H1 (cell line): ENCODE measurements around the gene TESMIN. TPM values are rescaled to one million over a fixed set of nuclear protein-coding genes. Genes with fewer than 3 reads are reported as not detected.

Experiments
- CTCF ChIA-PET: fragments of 300-600 bp; sonication (Branson Sonifier 250); formaldehyde crosslinking; loops from one replicate; lab custom pipeline; 2021; ENCODE audit not compliant: partially characterized antibody; lab: Charles Lee
- POLR2A ChIA-PET: fragments of 300-600 bp; sonication (Branson Sonifier 250); formaldehyde crosslinking; loops from one replicate; lab custom pipeline; 2021; ENCODE audit warnings: inconsistent platforms; ENCODE audit not compliant: partially characterized antibody; lab: Charles Lee
- DNase-seq, 2 experiments: peaks; one replicate each; pipeline versions ENCODE4 v3.0.0 to v3.0.0-alpha.2; 2010 to 2022; ENCODE audit warnings: low spot score in 2 of 2, low read depth in 1 of 2, mixed read lengths in 1 of 2
- FAIRE-seq: peaks from 2 replicates; lab custom pipeline; 2011; peaks lifted over from hg19 to GRCh38; lab: Jason Lieb, UNC
- H2AFZ ChIP-seq: 2 replicates; pipeline ENCODE4 v1.8.1; 2012; ENCODE audit warnings: low read length, inconsistent platforms
- H2AK5ac ChIP-seq: 2 replicates; pipeline ENCODE4 v1.6.1; 2013; ENCODE audit warnings: low read depth, low read length
- H2BK120ac ChIP-seq: replicated peaks from 2 replicates; pipeline ENCODE3; 2013; ENCODE audit warnings: low read depth, low read length, inconsistent platforms
- H2BK12ac ChIP-seq: 2 replicates; pipeline ENCODE4 v1.6.1; 2013; ENCODE audit warnings: low read depth, low read length
- H2BK15ac ChIP-seq: 2 replicates; pipeline ENCODE4 v1.6.1; 2013; ENCODE audit warnings: low read length
- H2BK20ac ChIP-seq: 2 replicates; pipeline ENCODE4 v1.6.1; 2013; ENCODE audit warnings: low read length
- H2BK5ac ChIP-seq: 2 replicates; pipeline ENCODE4 v1.6.1; 2013; ENCODE audit warnings: low read depth, low read length
- H3K14ac ChIP-seq: 2 replicates; pipeline ENCODE4 v1.6.1; 2013; ENCODE audit warnings: inconsistent platforms; ENCODE audit not compliant: insufficient read length
- H3K18ac ChIP-seq: 2 replicates; pipeline ENCODE4 v1.6.1; 2013; ENCODE audit warnings: low read length; ENCODE audit errors: extremely low read depth
- H3K23ac ChIP-seq: 2 replicates; pipeline ENCODE4 v1.6.1; 2013; ENCODE audit warnings: inconsistent platforms; ENCODE audit not compliant: insufficient read length
- H3K23me2 ChIP-seq: 2 replicates; pipeline ENCODE4 v1.6.1; 2013; ENCODE audit warnings: low read depth, low read length
- H3K27ac ChIP-seq: 2 replicates; pipeline ENCODE4 v1.6.1; 2011; ENCODE audit warnings: low read depth, low read length, inconsistent platforms
- H3K27me3 ChIP-seq, 4 experiments: replicated peaks in 1 of 4; 1 replicate in 1 of 4; 2 replicates in 3 of 4; pipeline versions ENCODE4 v1.6.1 to v1.8.1; 2011 to 2013; ENCODE audit warnings: low read length in 3 of 4, mild to moderate bottlenecking in 3 of 4, inconsistent platforms in 2 of 4, mixed read lengths in 2 of 4, moderate library complexity in 1 of 4; ENCODE audit not compliant: control insufficient read depth in 3 of 4, insufficient read depth in 3 of 4; ENCODE audit errors: extremely low read depth in 1 of 4
- H3K36me3 ChIP-seq, 4 experiments: 2 replicates each; pipeline versions ENCODE4 v1.6.1 to v1.8.1; 2011 to 2013; ENCODE audit warnings: mild to moderate bottlenecking in 4 of 4, low read length in 3 of 4, moderate library complexity in 2 of 4, control low read depth in 1 of 4, inconsistent platforms in 1 of 4; ENCODE audit not compliant: insufficient read depth in 4 of 4, control insufficient read depth in 2 of 4
- H3K4ac ChIP-seq: replicated peaks from 2 replicates; pipeline ENCODE3; 2013; ENCODE audit warnings: low read length, low read depth, mixed read lengths, inconsistent platforms; ENCODE audit not compliant: insufficient read length
- H3K4me1 ChIP-seq, 4 experiments: replicated peaks in 1 of 4; 1 replicate in 1 of 4; 2 replicates in 3 of 4; pipeline versions ENCODE4 v1.6.1 to v1.8.1; 2011 to 2013; ENCODE audit warnings: low read length in 3 of 4, inconsistent platforms in 2 of 4, mixed read lengths in 1 of 4; ENCODE audit not compliant: insufficient read depth in 4 of 4, control insufficient read depth in 3 of 4
- H3K4me2 ChIP-seq, 2 experiments: 2 replicates each; pipeline versions ENCODE4 v1.6.1 to v1.8.1; 2011 to 2013; ENCODE audit warnings: low read depth in 2 of 2, low read length in 2 of 2, control low read depth in 1 of 2, inconsistent platforms in 1 of 2, mild to moderate bottlenecking in 1 of 2; ENCODE audit not compliant: insufficient read depth in 1 of 2
- H3K4me3 ChIP-seq, 4 experiments: fragments of 200-600, 300-600 bp in 1 of 4; sonication (generic), shearing (Covaris generic), sonication (Bioruptor Twin) in 1 of 4; 2 replicates each; pipeline versions ENCODE4 v1.5.1 to v1.8.1; 2011 to 2016; ENCODE audit warnings: low read length in 4 of 4, low read depth in 3 of 4, control low read depth in 2 of 4, inconsistent platforms in 2 of 4, mild to moderate bottlenecking in 2 of 4, mixed read lengths in 1 of 4, moderate library complexity in 1 of 4; ENCODE audit not compliant: insufficient read depth in 2 of 4; ENCODE audit errors: extremely low read depth in 1 of 4
- H3K56ac ChIP-seq: replicated peaks from 2 replicates; pipeline ENCODE3; 2013; ENCODE audit warnings: low read depth, mild to moderate bottlenecking, mixed read lengths, low read length, inconsistent platforms; ENCODE audit not compliant: insufficient read length
- H3K79me1 ChIP-seq: 2 replicates; pipeline ENCODE4 v1.6.1; 2013; ENCODE audit warnings: low read depth, low read length, control low read depth
- H3K79me2 ChIP-seq, 2 experiments: 2 replicates each; pipeline versions ENCODE4 v1.6.1 to v1.8.1; 2012 to 2013; ENCODE audit warnings: low read length in 2 of 2, mild to moderate bottlenecking in 2 of 2, inconsistent platforms in 1 of 2; ENCODE audit not compliant: insufficient read depth in 2 of 2, control insufficient read depth in 1 of 2
- H3K9ac ChIP-seq, 4 experiments: replicated peaks in 1 of 4; 1 replicate in 1 of 4; 2 replicates in 3 of 4; pipeline versions ENCODE4 v1.6.1 to v1.8.1; 2011 to 2013; ENCODE audit warnings: low read depth in 3 of 4, low read length in 3 of 4, control low read depth in 2 of 4, mild to moderate bottlenecking in 2 of 4, moderate library complexity in 2 of 4, inconsistent platforms in 1 of 4; ENCODE audit errors: extremely low read depth in 1 of 4
- H3K9me3 ChIP-seq, 2 experiments: 2 replicates each; pipeline versions ENCODE4 v1.6.1 to v1.8.1; 2012 to 2013; ENCODE audit warnings: mild to moderate bottlenecking in 2 of 2, moderate library complexity in 2 of 2, control low read depth in 1 of 2, inconsistent platforms in 1 of 2, low read depth in 1 of 2, low read length in 1 of 2, mixed read lengths in 1 of 2; ENCODE audit not compliant: insufficient read depth in 2 of 2
- H4K20me1 ChIP-seq, 2 experiments: replicated peaks in 1 of 2; 2 replicates each; pipeline versions ENCODE3 to v1.8.1; 2011 to 2013; ENCODE audit warnings: inconsistent platforms in 2 of 2, low read length in 2 of 2, mild to moderate bottlenecking in 1 of 2; ENCODE audit not compliant: insufficient read depth in 2 of 2, control insufficient read depth in 1 of 2
- H4K5ac ChIP-seq: 2 replicates; pipeline ENCODE4 v1.6.1; 2013; ENCODE audit warnings: low read length, low read depth, mixed read lengths, inconsistent platforms; ENCODE audit not compliant: insufficient read length
- H4K8ac ChIP-seq: 2 replicates; pipeline ENCODE4 v1.8.0; 2013; ENCODE audit warnings: mild to moderate bottlenecking, moderate library complexity, low read length, inconsistent platforms; ENCODE audit not compliant: insufficient read depth; ENCODE audit errors: extremely low read depth
- H4K91ac ChIP-seq: replicated peaks from 2 replicates; pipeline ENCODE3; 2013; ENCODE audit warnings: low read length, mixed read lengths, inconsistent platforms; ENCODE audit not compliant: insufficient read length
- CHD1 ChIP-seq: IDR thresholded peaks from 2 replicates; pipeline ENCODE4 v1.6.1; 2012; ENCODE audit warnings: low read depth, low read length, improper control_type of control experiment
- POLR2A ChIP-seq, 2 experiments: IDR thresholded peaks; 1 replicate in 1 of 2; 2 replicates in 1 of 2; pipeline ENCODE4 v1.6.1; 2011; ENCODE audit warnings: low read depth in 2 of 2, low read length in 2 of 2, mild to moderate bottlenecking in 2 of 2; ENCODE audit errors: control extremely low read depth in 1 of 2
- SIN3A ChIP-seq, 2 experiments: IDR thresholded peaks in 1 of 2; conservative IDR thresholded peaks in 1 of 2; 2 replicates each; pipeline ENCODE4 v1.6.1; 2011 to 2012; ENCODE audit warnings: low read length in 2 of 2, improper control_type of control experiment in 1 of 2, low read depth in 1 of 2, mild to moderate bottlenecking in 1 of 2
- TBP ChIP-seq: IDR thresholded peaks from 2 replicates; pipeline ENCODE4 v1.6.1; 2011; ENCODE audit warnings: low read depth, low read length, improper control_type of control experiment
- WGBS, 2 experiments: shearing (Covaris generic) in 1 of 2; methylation state at CpG; one replicate each; pipeline versions ENCODE4 v1.1.6 to v1.1.7; 2013 to 2015; ENCODE audit warnings: low lambda C conversion rate in 2 of 2, mixed read lengths in 2 of 2, inconsistent platforms in 1 of 2, low coverage in 1 of 2, missing lambda C conversion rate in 1 of 2; ENCODE audit not compliant: insufficient replicate concordance in 2 of 2, insufficient coverage in 1 of 2, insufficient read length in 1 of 2; ENCODE audit errors: extremely low coverage in 1 of 2, missing lambda C conversion rate in 1 of 2; 5-methylcytosine and 5-hydroxymethylcytosine counted together
- polyA plus RNA-seq, 7 experiments: library from polyadenylated mRNA; depleted of rRNA in 3 of 7; stranded (reverse) in 5 of 7; unstranded in 2 of 7; fragments of >200 nt in 5 of 7; fragments of 200-250 nt in 2 of 7; gene quantifications; 1 replicate in 5 of 7; 2 replicates in 1 of 7; 4 replicates in 1 of 7; pipeline versions ENCODE4 v1.2.1 to v1.2.3, GENCODE V29; 2011 to 2013; ENCODE audit warnings: missing spikeins in 2 of 7, mixed read lengths in 2 of 7
- total RNA-seq: library from RNA; stranded (reverse); fragmentation: NEBNext Ultra II Directional; extraction: Animal tissue kit (Norgen Biotek cat#: 25700); gene quantifications from 2 replicates; pipeline ENCODE4 v1.2.1, GENCODE V29; 2021

Gene TESMIN
- total and polyA plus RNA-seq, 2 of the 8 experiments (the other 6 are each of a cell fraction or from before 2014, with no cell fraction given), result 22.6 to 61.1 TPM

- Histone ChIP-seq H2AK5ac (peak overlapping the region; percentile 93), H3K9ac (peak overlapping the region; percentile 64 to 73 (median 66)), H3K4ac (peak overlapping the region; percentile 30), H3K27me3 (no peaks in the 10 kb centered on the region), H3K56ac (no peak overlapping the region), H2BK5ac (peak overlapping the region; percentile 98), H4K20me1 (peaks cover 0 to 2% of the 10 kb centered on the region in 2 experiments), H2BK12ac (peak overlapping the region; percentile 4; the same call in 1 of the 2 replicates), H3K36me3 (peaks cover 8 to 29% (median 23%) of the 10 kb centered on the region in 4 experiments; a peak in 7 of 8 replicates), H2BK120ac (peak overlapping the region; percentile 84), H3K79me1 (no peaks in the 10 kb centered on the region), H3K4me2 (peak overlapping the region; percentile 71 to 96), H3K14ac (no peak overlapping the region), H4K8ac (peak overlapping the region; percentile 81; the same call in 1 of the 2 replicates), H2BK15ac (peak overlapping the region; percentile 3; the same call in 1 of the 2 replicates), H2BK20ac (peak overlapping the region; percentile 86; the same call in 1 of the 2 replicates), H3K27ac (peak overlapping the region; percentile 80), H3K23me2 (peaks cover 8% of the 10 kb centered on the region), H3K18ac (peak overlapping the region; percentile 99), H2AFZ (no peak overlapping the region), H3K23ac (no peak overlapping the region), H3K79me2 (peaks cover 0 to 13% of the 10 kb centered on the region in 2 experiments; a peak in 2 of 4 replicates), H3K4me1 (peaks cover 0 to 10% (median 5%) of the 10 kb centered on the region in 4 experiments; a peak in 4 of 7 replicates), H3K4me3 (peak overlapping the region; percentile 39 to 62 (median 52)), H4K5ac (peak overlapping the region; percentile 84), H4K91ac (peak overlapping the region; percentile 99), H3K9me3 (no peaks in the 10 kb centered on the region)
- ChIA-PET POLR2A (interaction anchor here (0.7 to 3.8 kb wide), 29 partner anchors 8 to 905 kb away, joined by 3 to 32 read pairs (median 4); partner anchors contain the start of genes GAL, IGHMBP2 and MRPL21), CTCF (interaction anchor here (0.8 to 1.5 kb wide), 10 partner anchors 42 to 165 kb away, joined by 3 to 5 read pairs (median 4); no protein-coding TSS in a partner anchor)
- TF ChIP-seq POLR2A (IDR thresholded peaks at IDR 0.05; ENCODE audit: control extremely low read depth in 1 of 2, low read depth in 2 of 2, low read length in 2 of 2) (peak in 1 of 2 experiments; percentile 10; a peak in 2 of 3 replicates), SIN3A (conservative IDR thresholded peaks at IDR 0.05 in 1 of 2, IDR thresholded peaks at IDR 0.05 in 1 of 2; ENCODE audit: low read depth in 1 of 2, low read length in 2 of 2) (0 out of 4 replicates have a peak, but pooled peaks of 1 of the 2 experiments have one; percentile 11), TBP (peak; percentile 8; the same call in 1 of the 2 replicates), CHD1 (no peak)
- FAIRE-seq (peak; percentile 39), DNase-seq (no peak)
- 29% methylated on average over 20 of the region's 20 CpGs; no CpG with 5 or more reads in 1 of the 2 experiments for WGBS, 2 experiments
Measured at GRCh38 chr11:68749229-68750123, 1.8 kb downstream of the TESMIN start.
